ENCODE results near the gene NDUFB4. TPM values are rescaled to one million over a fixed set of nuclear protein-coding genes. Genes with fewer than 3 reads are reported as not detected.

The NDUFB4 gene
- total and polyA plus RNA-seq, 2 donors (not counting 1 experiment from before 2014, with no cell fraction given), result 68.4 to 139 TPM

DNA sequence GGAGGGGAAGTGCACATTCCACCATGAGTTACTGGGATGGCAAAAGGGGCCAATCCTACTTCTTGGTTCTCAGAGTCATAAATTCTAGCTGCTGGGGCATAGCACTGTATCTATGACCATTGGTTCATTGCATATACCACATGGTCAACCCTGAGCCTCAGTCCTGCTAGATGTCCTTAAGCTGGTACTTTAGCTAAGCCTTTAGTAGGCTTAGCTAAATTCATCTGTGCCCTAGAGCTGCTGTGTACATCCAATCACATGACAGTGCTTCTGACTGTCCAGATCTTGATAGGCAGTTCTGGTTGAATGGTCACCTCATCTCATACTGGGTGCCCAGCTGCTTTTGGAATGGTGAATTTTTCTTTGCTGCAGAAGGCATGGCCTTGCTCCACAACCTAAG lies 8.2 kb downstream of the NDUFB4 start:
- Mint-ChIP-seq H3K4me1 (peaks cover 2% of the 10 kb centered on the region), H3K27me3 (peaks cover 5% of the 10 kb centered on the region), H3K27ac (no peak overlapping the region), H3K4me3 (no peak overlapping the region), H3K9me3 (ENCODE audit: insufficient read depth) (no peaks in the 10 kb centered on the region)
- Histone ChIP-seq H3K9ac (ENCODE audit: low read length) (no peak overlapping the region), H3K4me1 (ENCODE audit: control insufficient read depth in 2 of 2, insufficient read depth in 2 of 2, low read length in 2 of 2) (no peaks in the 10 kb centered on the region), H2AFZ (ENCODE audit: insufficient read depth, low read depth, low read length, poor library complexity, severe bottlenecking) (no peak overlapping the region), H3K9me3 (ENCODE audit: control extremely low read depth in 1 of 3, control insufficient read depth in 2 of 3, insufficient read depth in 1 of 3, low read length in 2 of 3) (no peaks in the 10 kb centered on the region), H3K79me2 (ENCODE audit: control insufficient read depth, insufficient read depth, low read length) (peaks cover 4% of the 10 kb centered on the region), H3K4me3 (ENCODE audit: control extremely low read depth in 1 of 5, extremely low read depth in 1 of 5, insufficient read depth in 1 of 5, low read depth in 2 of 5, low read length in 4 of 5) (no peak overlapping the region), H3K27ac (ENCODE audit: low read length in 2 of 2) (no peak overlapping the region), H3K36me3 (replicated peaks in 1 of 2; ENCODE audit: control extremely low read depth in 1 of 2, control insufficient read depth in 1 of 2, extremely low read depth in 1 of 2, insufficient read depth in 2 of 2, low read length in 1 of 2) (peaks cover 0 to 26% of the 10 kb centered on the region in 2 experiments), H4K20me1 (ENCODE audit: control insufficient read depth, insufficient read depth, low read length, poor library complexity, severe bottlenecking) (no peaks in the 10 kb centered on the region), H3K27me3 (replicated peaks in 1 of 4; ENCODE audit: control extremely low read depth in 1 of 4, control insufficient read depth in 3 of 4, insufficient read depth in 4 of 4, low read length in 3 of 4) (no peaks in the 10 kb centered on the region), H3K4me2 (replicated peaks; ENCODE audit: low read depth, low read length, poor library complexity, severe bottlenecking) (no peak overlapping the region)
- intact Hi-C loops (cut with micrococcal nuclease), result no loop called here
- ATAC-seq (ENCODE audit: low read depth) (no peak), DNase-seq (no peak)
- ChIA-PET CTCF (no interaction called here), POLR2A (no interaction called here)
- no peak for TF ChIP-seq EZH2 (IDR thresholded peaks at IDR 0.05; ENCODE audit: borderline replicate concordance, insufficient read depth, low read depth, low read length, poor library complexity, severe bottlenecking)
- TF ChIP-seq CTCF (IDR thresholded peaks at IDR 0.05), result no peak

DNA sequence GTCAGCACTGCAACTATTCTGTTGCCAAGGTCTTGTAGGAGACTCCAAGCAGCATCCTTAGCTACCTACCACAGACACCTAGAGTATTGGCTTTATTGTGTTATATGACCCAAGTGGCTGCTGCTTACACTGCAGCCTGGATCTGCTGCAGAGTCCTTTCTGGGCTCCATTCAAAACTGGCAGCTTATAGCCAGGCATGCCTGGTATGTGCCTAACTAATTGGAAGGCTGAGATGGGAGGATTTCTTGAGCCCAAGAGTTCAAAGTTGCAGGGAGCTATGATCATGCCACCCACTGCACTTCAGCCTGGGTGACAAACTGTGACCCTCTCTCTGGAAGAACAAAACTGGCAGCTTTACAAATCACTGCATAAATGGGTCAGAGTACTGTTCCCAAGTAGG lies 8.6 kb downstream of the NDUFB4 start:
- no peak overlapping the region for H3K4me3 ChIP-seq (ENCODE audit: control extremely low read depth in 1 of 5, extremely low read depth in 1 of 5, insufficient read depth in 1 of 5, low read depth in 2 of 5, low read length in 4 of 5)
- intact Hi-C loops (cut with micrococcal nuclease), result no loop called here
- no peaks in the 10 kb centered on the region for H3K9me3 ChIP-seq (ENCODE audit: control extremely low read depth in 1 of 3, control insufficient read depth in 2 of 3, insufficient read depth in 1 of 3, low read length in 2 of 3)
- H3K4me3 Mint-ChIP-seq, result no peak overlapping the region
- no peak overlapping the region for H3K27ac ChIP-seq (ENCODE audit: low read length in 2 of 2)
- H3K4me1 ChIP-seq (ENCODE audit: control insufficient read depth in 2 of 2, insufficient read depth in 2 of 2, low read length in 2 of 2), result no peaks in the 10 kb centered on the region
- peaks cover 2% of the 10 kb centered on the region for H3K4me1 Mint-ChIP-seq
- no peak overlapping the region for H3K9ac ChIP-seq (ENCODE audit: low read length)
- H3K9me3 Mint-ChIP-seq (ENCODE audit: insufficient read depth), result no peaks in the 10 kb centered on the region
- H3K79me2 ChIP-seq (ENCODE audit: control insufficient read depth, insufficient read depth, low read length), result peaks cover 2% of the 10 kb centered on the region
- no peak overlapping the region for H2AFZ ChIP-seq (ENCODE audit: insufficient read depth, low read depth, low read length, poor library complexity, severe bottlenecking)
- H4K20me1 ChIP-seq (ENCODE audit: control insufficient read depth, insufficient read depth, low read length, poor library complexity, severe bottlenecking), result no peaks in the 10 kb centered on the region
- TF ChIP-seq EZH2 (IDR thresholded peaks at IDR 0.05; ENCODE audit: borderline replicate concordance, insufficient read depth, low read depth, low read length, poor library complexity, severe bottlenecking) (no peak), CTCF (IDR thresholded peaks at IDR 0.05) (no peak)
- no peak overlapping the region for H3K27ac Mint-ChIP-seq
- peaks cover 9% of the 10 kb centered on the region for H3K27me3 Mint-ChIP-seq
- H3K27me3 ChIP-seq (replicated peaks in 1 of 4; ENCODE audit: control extremely low read depth in 1 of 4, control insufficient read depth in 3 of 4, insufficient read depth in 4 of 4, low read length in 3 of 4), result no peaks in the 10 kb centered on the region
- DNase-seq (no peak), ATAC-seq (ENCODE audit: low read depth) (no peak)
- peaks cover 0 to 22% of the 10 kb centered on the region in 2 experiments for H3K36me3 ChIP-seq (replicated peaks in 1 of 2; ENCODE audit: control extremely low read depth in 1 of 2, control insufficient read depth in 1 of 2, extremely low read depth in 1 of 2, insufficient read depth in 2 of 2, low read length in 1 of 2)
- no peak overlapping the region for H3K4me2 ChIP-seq (replicated peaks; ENCODE audit: low read depth, low read length, poor library complexity, severe bottlenecking)
- CTCF ChIA-PET, result no interaction called here
- POLR2A ChIA-PET, result no interaction called here
